ENCODE results near the gene SGF29. TPM values are rescaled to one million over a fixed set of nuclear protein-coding genes. Genes with fewer than 3 reads are reported as not detected.

The SGF29 gene
- total RNA-seq, 3 donors from 2014 or later = 28.5 to 35.8 (median 28.8) TPM

GRCh38 chr16:28585674-28586073 lies 32.0 kb downstream of the SGF29 start:
- intact Hi-C loops (cut with DNase I; ENCODE audit: low total_unique reads) = no loop called here
- no peak overlapping the region for H3K27ac ChIP-seq
- no peak for DNase-seq (ENCODE audit: low spot score in 2 of 2)
- TF ChIP-seq POLR2A (IDR thresholded peaks at IDR 0.05) (no peak), POLR2AphosphoS5 (IDR thresholded peaks at IDR 0.05) (no peak)
- TF ChIP-seq, protein P1, sequence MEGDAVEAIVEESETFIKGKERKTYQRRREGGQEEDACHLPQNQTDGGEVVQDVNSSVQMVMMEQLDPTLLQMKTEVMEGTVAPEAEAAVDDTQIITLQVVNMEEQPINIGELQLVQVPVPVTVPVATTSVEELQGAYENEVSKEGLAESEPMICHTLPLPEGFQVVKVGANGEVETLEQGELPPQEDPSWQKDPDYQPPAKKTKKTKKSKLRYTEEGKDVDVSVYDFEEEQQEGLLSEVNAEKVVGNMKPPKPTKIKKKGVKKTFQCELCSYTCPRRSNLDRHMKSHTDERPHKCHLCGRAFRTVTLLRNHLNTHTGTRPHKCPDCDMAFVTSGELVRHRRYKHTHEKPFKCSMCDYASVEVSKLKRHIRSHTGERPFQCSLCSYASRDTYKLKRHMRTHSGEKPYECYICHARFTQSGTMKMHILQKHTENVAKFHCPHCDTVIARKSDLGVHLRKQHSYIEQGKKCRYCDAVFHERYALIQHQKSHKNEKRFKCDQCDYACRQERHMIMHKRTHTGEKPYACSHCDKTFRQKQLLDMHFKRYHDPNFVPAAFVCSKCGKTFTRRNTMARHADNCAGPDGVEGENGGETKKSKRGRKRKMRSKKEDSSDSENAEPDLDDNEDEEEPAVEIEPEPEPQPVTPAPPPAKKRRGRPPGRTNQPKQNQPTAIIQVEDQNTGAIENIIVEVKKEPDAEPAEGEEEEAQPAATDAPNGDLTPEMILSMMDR (IDR thresholded peaks at IDR 0.05) = no peak
- H3K36me3 ChIP-seq = peaks cover 4% of the 10 kb centered on the region
- H3K4me1 ChIP-seq = no peaks in the 10 kb centered on the region
- no peak overlapping the region for H3K4me3 ChIP-seq
- no peaks in the 10 kb centered on the region for H3K27me3 ChIP-seq
- H3K9me3 ChIP-seq = no peaks in the 10 kb centered on the region

DNA sequence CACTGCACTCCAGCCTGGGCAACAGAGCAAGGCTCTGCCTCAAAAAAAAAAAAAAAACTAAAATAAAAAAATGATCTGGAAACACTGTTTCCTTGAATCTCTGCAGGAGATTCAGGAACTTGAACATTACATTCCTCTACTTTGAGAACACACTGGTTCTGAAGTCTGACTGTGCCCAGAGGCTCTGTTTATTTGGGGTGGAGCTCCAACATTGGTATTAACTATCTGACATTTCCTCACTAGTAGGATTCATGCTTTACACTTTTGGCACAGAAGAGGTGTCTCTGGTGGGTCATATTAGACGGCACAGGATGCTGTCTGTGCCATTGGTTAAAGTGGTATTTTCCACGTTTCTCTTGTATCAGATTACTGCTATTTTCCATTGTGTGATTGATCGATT lies 32.7 kb downstream of the SGF29 start:
- Histone ChIP-seq H3K9me3 (no peaks in the 10 kb centered on the region), H3K27ac (no peak overlapping the region), H3K36me3 (peaks cover 4% of the 10 kb centered on the region), H3K27me3 (no peaks in the 10 kb centered on the region), H3K4me1 (no peaks in the 10 kb centered on the region), H3K4me3 (no peak overlapping the region)
- TF ChIP-seq, protein P1 (IDR thresholded peaks at IDR 0.05) = no peak
- TF ChIP-seq POLR2AphosphoS5 (IDR thresholded peaks at IDR 0.05) = no peak
- no peak for TF ChIP-seq POLR2A (IDR thresholded peaks at IDR 0.05)
- intact Hi-C loops (cut with DNase I; ENCODE audit: low total_unique reads) = no loop called here
- no peak for DNase-seq (ENCODE audit: low spot score in 2 of 2)

DNA sequence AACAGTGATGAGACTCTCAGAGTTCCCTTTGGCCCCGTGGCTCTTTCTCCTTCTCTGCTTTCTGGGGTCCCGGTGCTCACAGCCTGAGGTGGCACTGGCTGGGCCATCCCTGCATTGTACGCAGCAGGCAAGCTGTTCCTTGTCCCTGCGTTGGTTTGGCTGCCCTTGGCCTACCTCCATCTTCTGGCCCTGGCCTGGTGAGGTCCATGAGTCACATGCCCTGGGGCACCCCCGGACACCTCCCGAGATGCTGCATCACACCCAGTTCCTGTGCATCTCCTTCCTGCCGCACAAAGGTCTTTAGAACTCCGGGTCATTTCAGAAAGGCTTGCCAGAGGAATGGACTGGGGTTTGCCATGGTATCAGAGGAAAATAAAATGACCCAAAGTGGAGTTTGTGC lies 33.7 kb downstream of the SGF29 start:
- TF ChIP-seq, protein P1 (IDR thresholded peaks at IDR 0.05) = no peak
- TF ChIP-seq POLR2A (IDR thresholded peaks at IDR 0.05) (no peak), POLR2AphosphoS5 (IDR thresholded peaks at IDR 0.05) (no peak)
- no peaks in the 10 kb centered on the region for H3K9me3 ChIP-seq
- H3K27me3 ChIP-seq = no peaks in the 10 kb centered on the region
- DNase-seq (ENCODE audit: low spot score in 2 of 2) = no peak
- no peak overlapping the region for H3K4me3 ChIP-seq
- no peak overlapping the region for H3K27ac ChIP-seq
- intact Hi-C loops (cut with DNase I; ENCODE audit: low total_unique reads) = no loop called here
- no peaks in the 10 kb centered on the region for H3K4me1 ChIP-seq
- H3K36me3 ChIP-seq = peaks cover 4% of the 10 kb centered on the region

DNA sequence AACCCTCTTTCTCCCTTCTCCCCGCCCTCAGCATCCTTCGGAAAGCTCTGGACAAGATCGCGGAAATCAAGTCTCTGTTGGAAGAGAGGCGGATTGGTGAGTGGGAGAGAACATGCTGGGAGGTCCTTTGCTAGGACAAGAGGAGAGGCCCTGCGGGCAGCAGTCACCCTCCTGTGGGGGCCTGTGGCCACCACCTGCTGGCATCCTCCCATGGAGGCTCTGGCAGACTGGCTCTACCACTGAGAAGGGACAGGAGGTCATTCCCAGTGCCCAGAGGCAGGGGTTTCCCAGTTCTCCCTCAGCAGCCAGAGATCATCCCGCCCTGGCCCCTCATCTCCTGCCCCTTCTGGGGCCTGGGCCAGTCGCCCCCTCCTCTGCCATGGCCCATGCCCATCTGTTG lies 35.3 kb downstream of the SGF29 start:
- peaks cover 4% of the 10 kb centered on the region for H3K36me3 ChIP-seq
- H3K4me3 ChIP-seq = no peak overlapping the region
- no peak overlapping the region for H3K27ac ChIP-seq
- TF ChIP-seq POLR2A (IDR thresholded peaks at IDR 0.05) (no peak), POLR2AphosphoS5 (IDR thresholded peaks at IDR 0.05) (no peak)
- TF ChIP-seq, protein P1 (IDR thresholded peaks at IDR 0.05) = no peak
- no peaks in the 10 kb centered on the region for H3K9me3 ChIP-seq
- no peaks in the 10 kb centered on the region for H3K27me3 ChIP-seq
- intact Hi-C loops (cut with DNase I; ENCODE audit: low total_unique reads) = no loop called here
- no peaks in the 10 kb centered on the region for H3K4me1 ChIP-seq
- no peak for DNase-seq (ENCODE audit: low spot score in 2 of 2)

- Histone ChIP-seq H3K27me3 (no peaks in the 10 kb centered on the region), H3K9me3 (no peaks in the 10 kb centered on the region), H3K36me3 (peaks cover 4% of the 10 kb centered on the region), H3K4me1 (no peaks in the 10 kb centered on the region), H3K4me3 (no peak overlapping the region), H3K27ac (no peak overlapping the region)
- no peak for TF ChIP-seq POLR2AphosphoS5 (IDR thresholded peaks at IDR 0.05)
- no peak for DNase-seq (ENCODE audit: low spot score in 2 of 2)
- intact Hi-C loops (cut with DNase I; ENCODE audit: low total_unique reads) = no loop called here
These were observed 36.2 kb downstream of the SGF29 start for GRCh38 chr16:28589930-28590329.

Data from breast epithelium (tissue), 4 donors.